GM18508 (cell line): ENCODE results near the gene MYB.
"Not testable (repeated sequence)": the region's sequence is repeated elsewhere in the genome, so short reads cannot be mapped to it uniquely, and the experiment has no call there.

ENCODE experiments used
- ATAC-seq: cut with Tn5 transposase; IDR thresholded peaks from one replicate; pipeline ENCODE4 v1.9.1; 2021; ENCODE audit warnings: moderate number of reproducible peaks; ENCODE audit not compliant: insufficient read depth, unreplicated experiment

The MYB gene

GRCh38 chr6:135180542-135181332 is at the start of gene MYB:
Gene MYB, plus strand, starts transcription at chr6:135181308. Its CDS starts 206 bp downstream, at chr6:135181514.
- no peak for ATAC-seq

DNA sequence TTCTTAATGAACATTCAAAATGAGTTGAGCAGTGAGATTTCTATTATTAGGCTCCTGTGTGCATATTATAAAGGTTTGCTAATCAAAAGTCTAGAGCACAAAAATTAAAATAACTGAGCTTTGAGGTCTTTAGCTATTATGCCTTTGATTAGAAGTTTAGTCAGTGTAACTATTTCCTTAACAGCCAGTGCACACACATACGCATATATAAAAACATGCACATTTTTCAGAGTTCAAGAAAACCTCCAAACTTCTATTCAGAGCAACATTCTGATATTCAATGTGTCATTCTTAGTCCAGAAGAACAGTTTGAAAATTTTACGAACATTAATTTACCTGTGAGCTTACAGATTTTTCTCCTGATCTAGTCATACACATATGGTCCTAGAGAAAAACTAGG is 48.3 kb upstream of the MYB start:
- no peak for ATAC-seq

GRCh38 chr6:135135835-135136234 is 45.3 kb upstream of the MYB start:
- ATAC-seq, result no peak

DNA sequence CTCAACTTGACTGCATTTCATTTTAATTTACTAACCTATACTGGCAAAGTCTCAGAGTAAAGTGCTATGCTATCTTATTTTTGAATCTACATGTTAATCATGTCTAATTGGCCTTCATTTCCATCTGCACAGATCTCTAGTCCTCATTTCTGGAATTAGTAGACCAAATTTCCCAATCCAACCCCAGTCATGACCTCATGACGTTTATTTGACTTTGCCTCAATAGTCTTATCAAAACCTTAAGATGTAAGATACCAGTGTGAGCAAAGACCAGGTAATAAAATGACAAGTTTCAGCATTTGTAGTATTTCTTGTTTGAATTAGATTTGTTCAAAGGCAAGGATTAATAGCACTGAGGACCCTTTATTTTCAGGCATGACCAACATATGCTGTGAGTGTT is 43.3 kb upstream of the MYB start:
- ATAC-seq, result no peak

- no peak for ATAC-seq
Observed at GRCh38 chr6:135141182-135141581, 39.9 kb upstream of the MYB start.

GRCh38 chr6:135141728-135142127 is 39.4 kb upstream of the MYB start:
- no peak for ATAC-seq

- not testable (repeated sequence) for ATAC-seq
Observed at GRCh38 chr6:135142232-135142631, 38.9 kb upstream of the MYB start.

DNA sequence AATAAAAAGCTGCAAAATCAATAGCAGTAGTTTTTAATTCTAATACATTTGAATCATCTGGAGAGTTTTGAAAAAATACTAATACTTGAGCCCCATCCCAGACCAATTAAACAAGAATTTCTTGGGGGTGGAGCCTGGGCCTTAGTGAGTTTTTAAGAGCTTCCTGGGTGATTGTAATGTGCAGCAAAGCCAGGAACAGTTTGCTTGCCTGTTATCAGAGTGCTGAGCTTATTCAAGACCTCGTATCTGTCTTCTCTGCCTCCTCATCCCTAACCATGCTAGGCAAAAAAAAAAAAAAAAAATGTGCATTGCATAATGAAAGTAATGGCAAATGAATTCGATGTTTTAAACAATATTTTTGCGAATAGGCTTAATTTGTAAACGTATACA is 36.4 kb upstream of the MYB start:
- no peak for ATAC-seq

DNA sequence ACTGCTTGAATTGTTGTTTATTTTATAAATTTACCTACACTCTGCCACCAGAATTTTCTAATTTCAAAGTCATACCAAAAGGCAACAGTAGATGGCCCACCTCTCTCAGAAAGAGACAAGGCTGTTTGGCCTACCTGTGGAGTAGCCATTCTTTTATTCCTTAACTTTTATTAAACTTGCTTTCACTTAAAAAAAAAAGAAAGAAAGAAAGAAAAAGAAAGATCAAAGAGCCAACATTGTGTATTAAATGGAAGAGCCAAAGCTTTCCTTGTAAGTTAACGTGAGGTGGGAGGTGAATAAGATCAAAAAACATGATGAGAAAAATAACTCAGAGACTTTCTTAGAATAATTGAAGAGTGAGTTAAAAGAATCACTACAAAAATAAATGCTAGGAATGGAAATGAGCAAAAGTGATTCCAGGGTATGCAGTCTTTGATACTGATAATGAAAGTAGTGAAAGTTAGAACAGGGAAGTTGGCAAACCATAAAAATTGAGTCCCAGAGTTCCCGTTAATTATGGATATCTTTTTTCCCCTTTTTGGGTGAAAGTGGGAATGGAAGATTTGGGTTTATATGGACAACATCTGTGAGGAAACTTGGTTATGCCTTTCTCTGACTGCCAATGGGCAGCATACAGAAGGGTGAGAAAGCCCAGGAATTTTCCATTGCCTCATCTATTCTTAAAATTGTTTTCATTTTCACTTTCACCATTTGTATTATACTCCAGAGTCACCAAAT is 35.9 kb upstream of the MYB start:
- no peak for ATAC-seq

- no peak for ATAC-seq
Observed at GRCh38 chr6:135146162-135146934, 34.8 kb upstream of the MYB start.

GRCh38 chr6:135147637-135148592 is 33.2 kb upstream of the MYB start:
- ATAC-seq, result no peak

- ATAC-seq, result no peak
Observed at GRCh38 chr6:135148889-135149288, 32.2 kb upstream of the MYB start.

DNA sequence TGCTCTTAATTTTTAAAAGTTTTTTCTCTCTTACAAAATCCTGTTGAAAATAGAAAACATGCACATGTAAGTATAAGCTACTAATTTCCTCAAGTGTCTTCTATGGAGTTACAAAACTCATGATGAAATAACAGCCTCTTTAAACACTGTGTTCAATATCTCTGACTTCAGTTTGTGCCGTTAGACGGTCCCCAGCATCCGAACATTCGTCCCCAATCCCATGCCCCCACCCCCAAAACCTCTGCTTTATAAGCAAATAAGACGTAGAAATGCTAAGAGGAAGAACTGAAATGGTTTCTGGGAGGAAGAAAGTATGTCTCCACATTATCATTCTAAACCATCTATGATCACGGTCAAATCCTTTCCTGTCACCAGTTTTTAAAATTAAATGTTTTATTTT is 31.7 kb upstream of the MYB start:
- ATAC-seq, result no peak

DNA sequence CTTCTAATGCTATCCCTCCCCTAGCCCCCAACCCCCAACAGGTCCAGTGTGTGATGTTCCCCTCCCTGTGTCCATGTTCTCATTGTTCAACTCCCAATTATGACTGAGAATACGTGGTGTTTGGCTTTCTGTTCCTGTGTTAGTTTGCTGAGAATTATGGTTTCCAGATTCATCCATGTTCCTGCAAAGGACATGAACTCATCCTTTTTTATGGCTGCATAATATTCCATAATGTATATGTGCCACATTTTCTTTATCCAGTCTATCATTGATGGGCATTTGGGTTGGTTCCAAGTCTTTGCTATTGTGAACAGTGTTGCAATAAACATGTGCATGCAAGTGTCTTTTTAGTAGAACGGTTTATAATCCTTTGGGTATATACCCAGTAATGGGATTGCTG is 30.6 kb upstream of the MYB start:
- ATAC-seq, result not testable (repeated sequence)

DNA sequence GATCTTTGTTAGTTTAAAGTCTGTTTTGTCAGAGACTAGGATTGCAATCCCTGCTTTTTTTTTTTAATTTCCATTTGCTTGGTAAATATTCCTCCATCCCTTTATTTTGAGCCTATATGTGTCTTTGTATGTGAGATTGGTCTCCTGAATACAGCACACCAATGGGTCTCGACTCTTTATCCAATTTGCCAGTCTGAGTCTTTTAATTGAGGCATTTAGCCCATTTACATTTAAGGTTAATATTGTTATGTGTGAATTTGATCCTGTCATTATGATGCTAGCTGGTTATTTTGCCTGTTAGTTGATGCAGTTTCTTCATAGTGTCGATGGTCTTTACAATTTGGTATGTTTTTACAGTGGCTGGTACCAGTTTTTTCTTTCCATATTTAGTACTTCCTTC is 27.0 kb upstream of the MYB start:
- ATAC-seq, result not testable (repeated sequence)

GRCh38 chr6:135158397-135158796 is 22.7 kb upstream of the MYB start:
- ATAC-seq, result no peak

GRCh38 chr6:135159531-135159930 is 21.6 kb upstream of the MYB start:
- ATAC-seq, result no peak

DNA sequence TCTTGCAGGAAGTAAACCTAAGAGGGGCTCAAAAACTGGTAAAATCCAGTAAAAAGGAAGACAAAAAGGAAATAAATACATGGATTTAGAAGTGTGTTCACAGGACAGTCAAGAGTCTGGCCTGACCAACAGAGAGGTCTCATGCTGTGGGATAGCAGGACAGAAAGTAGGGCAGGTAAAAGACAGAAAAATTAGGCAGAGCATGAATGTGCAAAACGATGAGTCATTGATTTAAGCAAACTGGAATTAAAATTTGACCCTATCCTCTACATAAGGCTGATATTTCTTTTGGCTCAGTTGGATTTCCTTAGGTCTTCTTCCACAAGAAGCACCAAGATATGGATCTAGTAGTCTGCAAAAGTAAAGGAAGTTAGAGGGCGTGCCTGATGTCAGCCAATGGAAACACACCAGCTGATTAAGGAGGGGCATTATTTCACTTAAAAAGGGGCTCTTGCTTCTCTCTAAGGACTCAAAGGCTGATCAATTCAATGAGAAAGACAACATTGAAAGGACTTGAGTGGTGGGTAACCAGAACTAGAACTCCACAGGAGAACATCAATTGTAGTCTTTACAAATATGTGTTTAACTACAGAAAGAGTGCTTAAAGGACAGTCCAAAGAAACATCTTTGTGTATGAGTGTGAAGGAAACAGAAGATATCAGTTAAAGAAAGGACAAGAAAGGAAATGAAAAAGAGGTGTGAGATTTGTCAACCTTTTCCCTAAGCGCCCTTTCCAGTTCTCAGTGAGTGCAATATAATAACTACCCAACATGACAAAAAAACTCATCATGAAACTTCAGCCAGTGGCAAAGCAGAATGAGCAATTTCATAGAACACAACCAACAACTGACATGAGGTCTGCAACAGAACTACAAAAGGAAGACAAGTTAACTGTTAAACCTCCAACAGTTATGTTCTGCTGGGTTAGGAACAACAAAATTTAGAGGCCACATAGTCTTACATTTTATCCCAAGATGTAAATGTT is 19.4 kb upstream of the MYB start:
- no peak for ATAC-seq
